ENCODE results near the gene SORBS1. TPM values are rescaled to one million over a fixed set of nuclear protein-coding genes. Genes with fewer than 3 reads are reported as not detected.

Gene SORBS1
- total and polyA plus RNA-seq, 12 donors: 140 to 1,253 (median 1,042) TPM

DNA sequence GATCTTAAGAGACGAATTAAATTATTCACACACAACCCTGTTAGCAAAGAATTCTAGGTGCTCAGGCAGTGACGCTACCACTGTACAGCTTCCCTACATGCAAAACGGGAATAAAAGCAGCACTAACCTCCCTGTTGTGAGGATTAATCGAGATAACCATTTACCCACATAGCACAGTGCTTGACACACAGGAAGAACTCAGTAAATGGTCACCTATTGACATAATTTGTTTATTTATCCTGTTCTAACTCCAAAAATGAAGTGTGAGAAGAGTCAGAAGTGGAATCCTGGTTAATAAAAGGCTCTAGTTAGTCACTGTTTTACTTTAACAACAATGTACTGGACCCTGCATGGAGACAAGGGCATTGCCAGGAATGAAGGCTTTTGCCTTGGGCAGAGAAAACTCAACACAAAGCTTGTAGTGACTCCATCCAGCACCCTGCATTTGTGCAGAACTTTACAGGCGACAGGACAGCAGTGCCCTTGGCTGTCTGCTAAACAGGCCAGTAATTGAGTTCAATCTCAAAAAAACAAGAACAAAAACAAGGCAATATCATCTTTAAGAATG lies 103.8 kb downstream of the SORBS1 start:
- intact Hi-C loops (cut with DNase I): no loop called here
- Histone ChIP-seq H3K4me3 (no peak overlapping the region), H3K27me3 (no peaks in the 10 kb centered on the region), H3K27ac (peak overlapping the region; percentile 18 to 94 (median 46)), H3K9me3 (no peaks in the 10 kb centered on the region), H3K36me3 (no peaks in the 10 kb centered on the region), H3K4me1 (peaks cover 0 to 65% (median 42%) of the 10 kb centered on the region in 9 donors)
- DNase-seq: no peak
- peak in 2 of 8 donors; percentile 22 to 38 for ATAC-seq
- TF ChIP-seq, protein P1, sequence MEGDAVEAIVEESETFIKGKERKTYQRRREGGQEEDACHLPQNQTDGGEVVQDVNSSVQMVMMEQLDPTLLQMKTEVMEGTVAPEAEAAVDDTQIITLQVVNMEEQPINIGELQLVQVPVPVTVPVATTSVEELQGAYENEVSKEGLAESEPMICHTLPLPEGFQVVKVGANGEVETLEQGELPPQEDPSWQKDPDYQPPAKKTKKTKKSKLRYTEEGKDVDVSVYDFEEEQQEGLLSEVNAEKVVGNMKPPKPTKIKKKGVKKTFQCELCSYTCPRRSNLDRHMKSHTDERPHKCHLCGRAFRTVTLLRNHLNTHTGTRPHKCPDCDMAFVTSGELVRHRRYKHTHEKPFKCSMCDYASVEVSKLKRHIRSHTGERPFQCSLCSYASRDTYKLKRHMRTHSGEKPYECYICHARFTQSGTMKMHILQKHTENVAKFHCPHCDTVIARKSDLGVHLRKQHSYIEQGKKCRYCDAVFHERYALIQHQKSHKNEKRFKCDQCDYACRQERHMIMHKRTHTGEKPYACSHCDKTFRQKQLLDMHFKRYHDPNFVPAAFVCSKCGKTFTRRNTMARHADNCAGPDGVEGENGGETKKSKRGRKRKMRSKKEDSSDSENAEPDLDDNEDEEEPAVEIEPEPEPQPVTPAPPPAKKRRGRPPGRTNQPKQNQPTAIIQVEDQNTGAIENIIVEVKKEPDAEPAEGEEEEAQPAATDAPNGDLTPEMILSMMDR (IDR thresholded peaks at IDR 0.05): no peak
- WGBS, 2 donors: 66 to 70% methylated on average over 5 of the region's 5 CpGs

DNA sequence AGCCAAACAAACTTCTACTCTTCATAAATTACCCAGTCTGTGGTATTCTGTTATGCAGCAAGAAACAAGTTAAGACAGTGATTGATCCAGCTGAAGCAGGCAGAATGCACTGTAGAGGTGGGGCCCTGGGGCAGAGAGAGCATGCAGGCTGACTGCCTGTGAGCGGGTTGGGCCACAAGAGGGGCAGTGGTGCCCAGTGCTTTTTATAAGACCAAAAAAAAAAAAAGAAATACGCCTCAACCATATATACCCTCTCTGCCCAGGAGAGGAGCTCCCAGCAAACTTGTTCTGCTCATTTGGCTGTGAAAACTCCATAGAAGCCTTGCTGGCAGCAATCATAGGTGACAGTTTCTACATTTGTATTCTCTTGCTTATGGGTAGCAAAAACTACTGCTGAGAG lies 104.7 kb downstream of the SORBS1 start:
- TF ChIP-seq, protein P1 (IDR thresholded peaks at IDR 0.05): peak in 3 of 9 donors; percentile 17 to 29 (median 26)
- Histone ChIP-seq H3K36me3 (no peaks in the 10 kb centered on the region), H3K27ac (peak overlapping the region; percentile 18 to 94 (median 55)), H3K4me3 (no peak overlapping the region), H3K27me3 (no peaks in the 10 kb centered on the region), H3K9me3 (no peaks in the 10 kb centered on the region), H3K4me1 (peaks cover 0 to 67% (median 45%) of the 10 kb centered on the region in 9 donors)
- intact Hi-C loops (cut with DNase I): no loop called here
- 70 to 75% methylated on average over 2 of the region's 2 CpGs for WGBS, 2 donors
- DNase-seq: no peak
- peak; percentile 32 to 75 (median 63) for ATAC-seq

DNA sequence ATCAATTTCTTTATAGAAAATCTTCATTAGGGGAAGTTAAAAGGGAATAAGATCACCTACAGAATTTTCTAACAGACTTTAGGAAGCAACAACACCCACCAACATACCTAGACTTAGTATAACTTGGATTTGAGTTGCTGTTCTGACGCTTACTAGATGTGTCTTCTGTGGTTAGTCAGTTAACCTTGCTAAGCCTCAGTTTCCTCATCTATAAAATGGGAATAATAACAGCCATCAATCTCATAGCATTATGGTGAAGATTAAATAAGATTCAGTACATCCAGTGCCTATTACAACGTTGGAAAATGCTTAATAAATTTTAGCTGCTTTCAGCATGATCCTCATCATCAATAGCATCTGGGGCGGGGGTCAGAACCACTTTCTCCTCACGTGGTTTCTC lies 106.2 kb downstream of the SORBS1 start:
- TF ChIP-seq, protein P1 (IDR thresholded peaks at IDR 0.05): no peak
- DNase-seq (no peak), ATAC-seq (no peak)
- H3K36me3 ChIP-seq: no peaks in the 10 kb centered on the region
- no peak overlapping the region for H3K4me3 ChIP-seq
- peak overlapping the region in 1 of 10 donors; percentile 6 for H3K27ac ChIP-seq
- H3K4me1 ChIP-seq: peaks cover 0 to 76% (median 50%) of the 10 kb centered on the region in 9 donors
- intact Hi-C loops (cut with DNase I): no loop called here
- no peaks in the 10 kb centered on the region for H3K9me3 ChIP-seq
- H3K27me3 ChIP-seq: no peaks in the 10 kb centered on the region
- WGBS, 2 donors: 88 to 90% methylated on average over 4 of the region's 4 CpGs

DNA sequence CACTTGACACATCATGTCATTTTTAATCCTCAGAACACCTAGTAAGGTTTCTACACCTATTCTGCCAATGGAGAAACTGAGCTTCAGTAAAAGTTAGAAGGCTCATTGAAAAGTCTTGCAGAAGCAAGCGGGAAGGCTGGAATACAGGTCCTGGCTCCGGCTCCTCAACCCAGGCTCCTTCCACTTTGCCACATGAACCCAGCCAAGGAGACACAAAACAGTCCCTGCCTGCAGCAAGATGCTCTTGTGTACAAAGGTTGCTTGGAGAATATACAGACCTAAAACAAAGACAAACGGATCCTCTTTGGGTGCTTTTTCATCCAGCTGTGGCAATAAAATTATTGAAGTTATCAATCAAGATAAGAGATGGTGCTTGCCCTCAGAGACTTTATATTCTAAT lies 106.8 kb downstream of the SORBS1 start:
- no peaks in the 10 kb centered on the region for H3K9me3 ChIP-seq
- H3K4me1 ChIP-seq: peaks cover 0 to 75% (median 44%) of the 10 kb centered on the region in 9 donors
- H3K4me3 ChIP-seq: no peak overlapping the region
- H3K27ac ChIP-seq: peak overlapping the region in 1 of 10 donors; percentile 5
- intact Hi-C loops (cut with DNase I): no loop called here
- no peak for ATAC-seq
- WGBS, 2 donors: 82% methylated on average over 3 of the region's 3 CpGs
- H3K36me3 ChIP-seq: no peaks in the 10 kb centered on the region
- DNase-seq: no peak
- TF ChIP-seq, protein P1 (IDR thresholded peaks at IDR 0.05): no peak
- no peaks in the 10 kb centered on the region for H3K27me3 ChIP-seq
